ENCODE measurements around the gene SOX6. TPM values are rescaled to one million over a fixed set of nuclear protein-coding genes. Genes with fewer than 3 reads are reported as not detected.

SOX6 gene
- polyA plus RNA-seq, 10 donors, result 13.4 to 28.1 (median 18.6) TPM

DNA sequence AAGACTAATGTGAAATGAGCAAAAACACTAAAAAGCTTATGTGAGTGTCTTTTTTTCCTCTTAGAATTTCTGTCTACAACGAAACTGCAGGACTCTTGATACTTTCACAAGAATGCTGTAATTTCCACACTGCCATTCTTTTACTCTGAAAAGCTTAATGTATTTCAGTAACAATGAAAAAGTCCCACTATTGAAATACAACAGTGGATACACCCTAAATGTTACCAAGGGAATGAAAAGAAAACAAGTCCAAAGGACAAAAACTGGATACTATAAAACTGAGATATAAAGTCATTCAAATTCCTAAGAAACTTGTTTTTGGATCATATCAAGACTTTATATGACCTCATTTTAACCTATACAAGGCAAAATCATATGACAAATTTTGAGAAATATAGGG lies 77.4 kb downstream of the SOX6 start:
- no peak for DNase-seq

DNA sequence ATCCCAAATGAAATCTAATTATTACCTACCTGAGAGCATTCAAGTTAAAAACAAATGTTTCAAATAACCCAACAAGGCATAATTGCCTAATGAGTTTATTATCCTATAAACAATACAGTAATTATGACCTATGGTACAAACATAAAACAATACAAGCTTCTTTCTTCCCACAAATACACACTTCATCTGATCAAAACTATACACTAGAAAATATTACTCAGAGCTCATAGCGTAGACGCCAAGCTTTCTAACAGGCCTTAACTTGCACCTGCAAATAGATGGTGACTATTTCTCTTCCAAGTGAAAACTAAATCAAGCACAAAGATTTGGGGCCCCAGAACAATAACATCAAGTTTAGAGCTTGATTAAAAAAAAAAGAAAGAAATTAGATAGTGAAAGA lies 78.1 kb downstream of the SOX6 start:
- no peak for DNase-seq

DNA sequence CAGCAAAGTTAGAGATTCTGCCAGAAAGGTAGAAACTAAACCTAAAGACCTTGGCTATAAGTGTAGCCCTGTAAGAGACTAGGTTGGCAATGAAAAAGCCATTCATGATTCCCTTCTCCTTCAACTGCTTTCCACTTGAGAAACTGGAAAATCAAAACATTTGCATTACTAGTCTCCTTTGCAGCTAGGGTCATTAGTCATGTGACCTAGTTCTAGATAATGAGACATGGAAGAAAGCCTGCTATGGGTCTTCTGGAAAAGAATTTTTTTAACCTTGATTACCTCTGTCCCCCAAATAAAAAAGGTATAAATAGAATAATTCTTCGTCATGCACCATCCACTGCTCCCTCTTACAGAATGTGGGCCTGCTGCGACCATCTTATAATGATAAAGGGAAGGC lies 80.1 kb downstream of the SOX6 start:
- no peak for DNase-seq

DNA sequence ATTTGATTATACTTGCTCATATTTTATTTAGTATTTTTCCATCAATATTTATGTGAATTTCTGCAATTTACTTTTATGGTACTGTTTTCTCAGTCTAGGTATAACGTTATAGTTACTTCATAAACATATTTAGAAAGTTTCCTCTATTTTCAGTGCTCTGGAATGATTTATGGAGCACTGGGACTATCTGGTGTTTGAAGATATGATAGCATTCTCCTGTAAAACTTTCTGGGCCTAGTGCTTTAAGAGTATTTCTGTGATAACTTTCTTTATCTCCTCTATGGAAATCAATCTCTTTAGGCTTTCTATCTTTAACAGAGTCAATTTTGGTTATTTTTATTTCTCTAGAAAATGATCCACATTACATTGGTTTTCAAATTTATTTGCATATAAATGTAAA lies 85.1 kb downstream of the SOX6 start:
- DNase-seq, result no peak

DNA sequence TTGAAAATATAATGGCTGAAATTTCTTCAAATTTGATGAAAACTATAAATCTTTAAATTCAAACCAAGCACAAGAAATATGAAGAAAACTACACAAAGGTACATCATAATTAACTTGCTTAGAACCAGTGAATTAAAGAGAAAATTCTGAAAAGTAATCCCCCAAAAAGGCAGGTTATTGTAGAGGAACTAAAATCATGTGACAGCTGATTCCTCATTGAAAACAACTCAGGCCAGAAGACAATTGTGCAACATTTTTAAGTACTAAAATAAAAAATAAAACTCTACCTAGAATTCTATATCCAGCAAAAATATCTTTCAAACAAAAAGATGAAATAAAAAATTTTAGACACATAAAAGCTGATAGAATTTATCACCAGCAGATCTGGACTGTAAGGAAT lies 90.3 kb downstream of the SOX6 start:
- DNase-seq, result no peak

DNA sequence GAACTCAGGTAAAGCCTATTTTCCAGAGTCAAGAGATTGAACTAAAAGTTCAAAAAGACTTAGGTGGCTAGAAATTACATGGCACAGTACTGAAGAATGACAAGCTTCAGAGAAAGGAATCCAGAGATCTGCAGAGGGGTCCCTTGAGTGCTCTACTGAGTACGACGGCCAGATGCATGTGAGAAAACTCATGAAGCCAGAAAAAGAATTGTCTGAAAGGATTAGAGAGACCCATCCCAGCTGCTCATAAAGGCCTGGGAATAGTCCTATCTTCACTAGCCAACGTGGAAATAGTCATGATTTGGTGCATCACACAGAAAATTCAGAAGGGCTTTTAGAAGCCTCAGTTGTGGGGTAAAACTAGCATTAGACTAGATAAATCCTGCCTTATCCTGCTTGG lies 91.3 kb downstream of the SOX6 start:
- peak in 1 of 3 donors; percentile 47 for DNase-seq

DNA sequence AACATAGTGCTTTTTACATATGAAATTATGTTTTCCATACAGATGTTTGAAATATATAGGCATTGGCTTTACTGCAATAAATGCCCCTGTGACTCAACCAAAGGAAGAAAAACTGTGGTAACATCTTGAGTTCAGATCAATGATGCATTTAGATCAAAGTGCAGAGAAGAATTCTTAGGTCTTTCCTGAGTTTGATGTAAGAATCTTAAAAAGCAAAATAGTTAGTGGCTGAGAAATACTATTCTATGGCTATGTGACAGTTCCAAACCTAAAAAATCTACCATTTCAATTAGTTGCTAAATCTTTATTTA lies 93.7 kb downstream of the SOX6 start:
- no peak for DNase-seq

DNA sequence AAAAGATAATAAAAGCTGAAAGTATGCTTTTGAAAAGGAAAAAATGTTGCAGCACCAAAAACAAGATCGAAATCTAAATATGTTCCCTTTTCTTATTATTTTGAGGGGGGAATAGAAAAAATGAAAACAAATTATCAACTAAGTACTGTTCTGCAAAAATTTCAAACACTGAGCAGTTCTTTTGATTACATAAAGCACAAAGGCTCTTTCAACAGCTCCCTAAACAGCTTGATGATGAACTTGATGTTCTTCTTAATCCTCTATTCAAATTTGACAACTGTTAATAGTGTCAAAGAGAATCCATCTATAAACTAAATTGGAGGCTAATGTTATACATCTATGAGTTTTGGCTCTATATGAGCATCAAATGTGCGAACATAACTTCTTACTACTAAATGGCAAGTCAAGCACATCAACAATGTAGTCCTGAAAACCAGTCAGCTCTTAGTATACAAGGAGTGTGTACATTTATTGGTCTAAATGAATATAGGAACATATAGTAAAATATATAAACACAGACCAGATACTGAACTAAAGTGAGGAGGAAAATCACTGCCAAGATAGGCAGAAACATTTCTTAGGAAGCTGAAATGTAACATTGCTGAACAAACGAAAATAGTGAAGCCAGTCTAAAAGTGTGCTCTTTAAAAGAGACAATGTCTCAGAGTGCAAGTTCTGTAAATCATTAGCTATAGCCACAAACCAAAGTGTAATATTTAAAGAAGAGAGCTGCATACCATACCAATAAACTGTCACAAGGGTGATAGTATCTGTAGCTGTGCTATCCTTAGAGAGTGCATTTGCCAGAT lies 94.3 kb downstream of the SOX6 start:
- DNase-seq, result no peak

DNA sequence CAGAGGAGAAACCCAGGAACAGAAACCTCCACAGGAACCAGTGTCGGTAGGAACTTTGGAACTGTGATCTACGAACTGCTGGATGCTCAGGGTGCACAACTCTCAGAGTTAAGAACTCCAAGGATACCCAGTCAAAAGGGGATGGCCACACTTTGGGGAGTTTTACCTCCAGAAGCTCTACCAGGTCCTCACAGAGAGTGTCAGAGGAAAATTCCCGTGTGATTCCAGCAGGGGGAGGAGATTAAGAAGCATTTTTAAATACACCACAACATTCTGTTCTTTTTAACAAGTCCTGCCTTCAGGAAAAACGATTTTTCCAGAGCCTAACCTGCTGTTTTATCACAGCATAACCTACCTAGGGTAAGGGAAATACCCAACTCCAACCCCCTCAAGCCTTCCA lies 104.0 kb downstream of the SOX6 start:
- no peak for DNase-seq

DNA sequence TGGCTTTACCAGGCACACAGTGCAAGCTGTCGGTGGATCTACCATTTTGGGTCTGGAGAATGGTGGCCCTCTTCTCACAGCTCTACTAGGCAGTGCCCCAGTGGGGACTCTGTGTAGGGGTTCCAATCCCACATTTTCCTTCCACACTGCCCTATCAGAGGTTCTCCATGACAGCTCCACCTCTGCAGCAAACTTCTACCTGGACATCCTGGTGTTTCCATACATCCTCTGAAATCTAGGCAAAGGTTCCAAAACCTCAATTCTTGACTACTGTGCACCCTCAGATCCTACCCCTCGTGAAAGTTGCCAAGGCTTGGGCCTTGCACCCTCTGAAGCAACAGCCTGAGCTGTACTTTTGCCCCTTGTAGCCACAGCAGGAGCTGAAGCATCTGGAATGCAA lies 108.1 kb downstream of the SOX6 start:
- no peak for DNase-seq

DNA sequence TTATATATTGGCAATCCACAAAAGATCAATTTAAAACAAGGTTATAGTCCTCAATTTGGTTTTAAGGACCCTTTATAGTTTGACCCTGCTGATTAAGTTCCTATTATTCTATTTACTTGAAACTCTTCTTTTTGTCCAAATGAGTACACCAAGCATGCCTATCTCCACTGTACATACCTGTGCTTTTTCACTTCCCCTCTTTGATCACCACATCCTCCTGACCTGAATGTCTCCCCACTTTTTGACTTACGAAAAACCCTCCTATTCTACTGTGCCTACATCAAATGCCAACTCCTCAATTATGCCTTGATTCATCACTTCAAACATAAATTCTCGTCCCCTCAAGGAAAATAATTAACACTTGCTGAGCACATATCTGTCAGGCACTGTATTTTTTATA lies 113.5 kb downstream of the SOX6 start:
- no peak for DNase-seq

DNA sequence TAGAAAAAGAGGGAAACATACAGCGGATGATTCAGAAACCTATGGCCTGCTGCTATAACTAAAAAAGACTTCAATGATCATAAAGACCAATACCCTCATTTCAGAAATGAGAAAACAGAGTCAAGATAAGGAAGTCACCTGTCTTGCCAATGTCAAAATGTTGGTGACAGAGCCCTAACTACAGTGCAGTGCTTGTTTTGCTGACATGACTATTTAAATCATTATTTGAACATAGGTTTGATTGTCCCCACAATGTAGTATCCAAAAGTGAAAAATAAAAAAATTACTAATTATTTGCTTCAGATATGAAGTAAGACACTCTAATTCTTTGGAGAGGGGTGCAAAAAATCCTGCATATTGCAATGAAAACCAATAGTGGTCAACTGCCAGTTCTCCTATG lies 115.7 kb downstream of the SOX6 start:
- no peak for DNase-seq

DNA sequence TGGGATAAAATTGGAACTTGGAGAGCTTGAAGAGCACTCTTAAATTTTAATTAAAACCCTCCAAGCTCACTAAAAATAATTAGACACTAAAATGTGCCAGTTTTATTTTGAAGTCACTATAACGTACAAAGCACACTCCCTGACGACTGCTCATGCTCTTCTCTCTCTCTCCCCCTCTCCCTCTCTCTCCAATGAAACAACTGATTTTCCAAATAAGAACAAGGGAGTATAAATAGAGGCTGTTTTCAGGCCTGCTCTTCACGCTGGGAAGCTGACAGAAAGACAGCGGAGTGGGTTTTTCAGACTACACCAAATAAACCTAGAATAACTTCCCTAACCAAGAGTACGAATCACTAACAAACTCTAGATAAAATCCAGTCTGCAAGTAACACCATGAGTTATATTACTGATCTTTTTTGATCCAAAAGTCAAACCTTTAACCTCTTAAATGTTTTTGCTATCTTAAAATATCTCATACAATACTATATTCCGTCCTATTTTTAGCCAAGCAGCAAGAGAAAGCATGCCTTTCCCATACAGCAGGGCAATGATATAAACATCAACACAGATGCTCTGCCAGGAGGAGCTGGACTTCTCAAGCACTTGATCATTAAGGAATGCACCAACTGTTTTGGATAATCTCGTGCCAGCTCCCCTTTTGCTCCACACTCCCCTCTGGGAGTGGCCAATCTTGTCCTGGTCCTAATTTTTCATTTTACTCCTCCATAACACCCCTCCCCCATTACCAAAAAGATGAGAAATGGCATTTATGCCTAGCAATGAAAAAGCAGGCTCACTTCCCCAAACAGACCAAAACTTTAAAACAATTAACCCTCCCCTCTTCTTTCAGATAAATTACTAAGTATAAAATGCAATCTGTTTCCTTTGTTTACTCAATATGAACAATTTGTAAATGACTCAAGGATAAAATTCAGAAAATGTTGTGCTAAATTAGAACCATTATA lies 116.9 kb downstream of the SOX6 start:
- DNase-seq, result peak; percentile 41 to 70 (median 44)

DNA sequence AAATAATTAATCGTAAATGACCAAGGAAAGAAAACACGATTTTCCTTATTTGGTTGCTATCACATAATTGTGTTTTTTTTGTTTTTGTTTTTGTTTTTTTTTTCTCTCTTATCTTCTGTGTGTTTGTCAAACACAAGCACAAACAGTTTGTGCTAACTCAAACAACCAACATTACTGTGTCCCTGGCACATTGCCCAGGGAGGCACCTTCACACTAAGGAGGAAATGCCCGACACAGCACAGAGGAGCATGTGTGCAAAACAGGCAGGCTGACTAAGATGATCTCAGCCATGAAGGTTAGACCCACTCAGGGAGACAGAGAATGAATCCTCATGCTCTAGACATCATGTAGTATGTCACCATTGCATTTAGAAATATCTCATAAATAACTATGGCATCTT lies 130.1 kb downstream of the SOX6 start:
- peak in 2 of 3 donors; percentile 7 to 12 for DNase-seq

DNA sequence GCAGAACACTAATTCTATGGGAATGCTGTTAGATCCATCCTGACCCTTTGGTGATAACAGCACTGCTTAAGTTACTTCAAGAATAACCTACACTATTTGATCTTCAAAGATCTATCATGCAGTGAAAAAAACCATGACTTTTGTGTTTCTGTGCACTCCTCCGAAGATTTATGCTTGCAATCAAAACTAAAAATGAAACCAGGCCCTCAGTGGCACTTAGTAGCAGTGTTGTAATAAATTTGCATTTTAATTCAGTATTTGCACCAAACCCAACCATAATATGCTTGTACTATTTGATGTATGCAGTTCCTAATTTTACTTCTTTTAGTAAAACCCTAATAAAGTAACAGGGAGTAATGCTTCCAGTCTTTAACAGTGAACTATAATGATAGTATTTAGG lies 130.7 kb downstream of the SOX6 start:
- no peak for DNase-seq

DNA sequence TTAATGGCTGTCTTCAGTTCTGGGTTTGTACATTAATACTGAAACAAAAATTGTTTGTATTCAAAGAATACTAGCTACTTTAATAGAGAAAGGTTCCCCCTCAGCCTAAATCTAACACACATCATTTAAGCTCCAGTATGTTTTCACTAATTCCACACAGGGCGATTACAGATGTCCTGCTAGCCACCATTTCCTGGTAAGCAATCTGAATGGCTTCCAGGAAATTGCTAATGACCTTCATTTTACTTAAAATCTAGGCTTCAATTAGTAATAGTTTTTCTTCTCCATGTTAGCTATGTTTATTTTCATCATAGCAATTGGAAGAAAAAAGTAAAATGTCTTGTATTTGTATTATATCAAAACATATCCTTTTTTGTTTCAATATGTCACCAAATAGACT lies 132.8 kb downstream of the SOX6 start:
- DNase-seq, result no peak

DNA sequence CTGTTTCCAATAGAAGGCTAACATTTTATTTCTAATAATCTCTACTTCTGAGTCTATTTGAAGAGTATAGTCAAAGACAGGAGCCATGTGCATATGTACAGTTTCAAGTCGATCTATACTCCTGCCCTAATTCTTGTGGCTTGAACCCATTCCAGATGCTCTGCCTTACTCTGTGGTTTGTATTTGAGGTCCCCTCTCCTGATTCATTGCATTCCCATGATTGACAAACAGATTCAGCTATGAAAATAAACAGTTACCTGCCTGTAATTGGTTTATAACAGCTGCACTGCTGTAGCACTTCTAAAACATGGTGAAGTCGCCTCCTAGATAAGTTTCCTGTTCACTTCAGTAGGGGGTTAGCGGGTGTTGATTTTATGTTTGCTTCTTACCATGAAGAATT lies 138.7 kb downstream of the SOX6 start:
- DNase-seq, result no peak

DNA sequence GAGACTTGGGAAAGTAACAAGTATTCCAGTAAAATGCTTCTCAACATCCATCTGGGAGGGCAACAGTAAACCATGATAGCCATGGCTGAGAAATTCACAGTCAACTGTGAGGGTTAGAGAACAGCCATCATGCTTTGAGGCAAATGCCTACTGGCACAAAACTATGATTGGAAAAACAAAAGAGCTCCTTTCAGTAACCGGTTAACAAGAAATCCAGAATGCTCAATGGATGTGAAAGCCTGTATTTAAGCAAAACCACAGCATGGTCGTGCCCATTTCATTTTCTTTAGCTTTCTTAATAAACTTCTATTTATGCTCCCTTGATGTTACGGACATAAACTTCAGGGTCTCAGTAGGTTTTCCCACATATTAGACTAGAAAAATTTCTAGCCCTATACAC lies 139.5 kb downstream of the SOX6 start:
- no peak for DNase-seq

DNA sequence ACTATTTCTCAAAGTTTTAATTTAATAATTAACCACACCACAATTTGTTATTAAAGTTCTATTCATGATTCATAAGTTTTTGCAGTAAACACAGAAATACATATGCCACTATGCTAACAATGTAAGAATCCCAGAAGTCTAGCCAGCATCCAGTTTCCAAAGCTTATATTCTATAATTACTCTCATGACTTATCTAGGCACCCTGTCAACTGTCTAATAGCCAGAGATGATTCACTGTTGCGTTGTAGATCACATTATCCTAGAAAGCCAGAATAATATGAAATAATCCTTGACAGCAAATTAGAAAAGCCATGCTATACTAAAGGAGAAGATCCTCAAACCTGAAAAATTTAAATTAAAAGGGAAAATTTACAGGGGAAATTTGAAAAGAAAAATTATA lies 141.0 kb downstream of the SOX6 start:
- DNase-seq, result no peak

DNA sequence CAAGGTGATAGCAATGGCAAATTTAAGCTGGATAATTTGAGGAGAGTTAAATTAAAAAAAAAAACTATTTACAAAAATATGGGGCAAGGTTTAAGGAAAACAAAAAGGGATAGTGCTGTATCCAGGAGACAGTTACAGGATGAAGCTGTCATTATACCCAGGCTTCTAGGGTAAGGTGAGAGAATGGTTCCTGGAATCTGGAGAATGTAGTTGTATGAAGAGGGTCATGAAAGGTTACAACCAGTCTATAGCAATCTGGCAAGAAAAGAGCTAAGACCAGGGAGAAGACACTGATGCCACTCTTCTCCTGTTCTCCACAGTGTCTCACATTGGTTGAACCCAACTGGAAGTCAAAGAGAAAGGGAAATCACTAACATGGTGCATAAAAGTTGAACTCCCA lies 144.9 kb downstream of the SOX6 start:
- DNase-seq, result no peak

DNA sequence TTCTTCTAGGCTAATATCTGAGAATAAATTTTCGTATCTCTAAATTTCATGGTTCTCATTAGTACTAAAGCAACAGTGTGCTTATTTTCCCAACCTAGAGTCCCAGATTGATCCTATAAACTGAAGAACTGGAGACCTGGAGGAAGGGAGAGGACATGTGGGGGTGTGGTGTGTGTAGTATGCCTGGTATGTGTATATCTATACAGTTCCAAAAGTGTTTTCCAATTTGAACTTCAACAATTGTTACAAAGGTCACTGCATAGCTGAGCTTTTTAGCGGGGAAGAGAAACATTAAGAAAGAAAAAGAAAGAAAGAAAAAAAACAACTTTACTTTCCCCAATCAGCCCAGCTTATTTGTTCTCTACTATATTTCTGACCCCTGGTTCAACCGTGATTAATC lies 152.1 kb downstream of the SOX6 start:
- no peak for DNase-seq

DNA sequence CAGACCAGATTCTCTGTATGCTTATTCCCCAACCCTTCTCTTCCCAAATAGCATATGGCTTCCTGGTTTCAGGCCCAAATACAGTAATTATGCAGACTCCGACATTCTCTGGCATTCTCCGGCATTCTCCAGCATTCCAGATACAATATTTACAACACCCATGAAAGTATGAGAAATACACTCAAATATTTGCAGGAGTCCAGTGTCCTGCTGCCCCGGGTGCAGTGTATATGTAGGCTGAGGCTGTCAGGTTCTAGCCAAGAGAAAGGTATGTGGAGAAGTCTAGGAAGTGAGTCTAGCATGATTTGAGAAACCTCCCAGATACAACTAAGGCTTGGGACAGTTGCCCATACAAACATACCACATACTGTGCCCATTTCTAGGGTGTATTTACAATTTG lies 160.7 kb downstream of the SOX6 start:
- peak in 2 of 3 donors; percentile 20 to 38 for DNase-seq

DNA sequence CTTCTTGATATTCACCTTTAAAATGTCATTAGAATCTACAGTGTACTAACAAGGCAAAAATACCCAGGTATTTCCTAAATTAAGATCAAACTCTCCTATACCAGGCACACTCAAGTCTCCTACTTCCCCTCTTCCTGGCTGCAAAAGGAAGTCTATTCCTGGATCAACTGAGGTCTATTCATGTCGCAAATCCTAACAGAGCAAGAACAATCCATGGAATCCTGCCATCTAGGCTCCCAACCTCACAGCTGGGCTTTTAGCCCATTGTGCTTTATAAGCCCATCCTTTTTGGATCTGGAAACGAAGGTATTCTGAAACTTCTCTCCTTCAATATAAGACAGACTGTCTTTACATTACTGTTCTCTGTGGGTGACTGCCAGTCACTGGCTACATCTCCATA lies 161.8 kb downstream of the SOX6 start:
- peak; percentile 27 to 64 (median 52) for DNase-seq
